Measurements from ENCODE around the gene MAB21L4. TPM values are rescaled to one million over a fixed set of nuclear protein-coding genes. Genes with fewer than 3 reads are reported as not detected.

Gene MAB21L4
- total and polyA plus RNA-seq, 11 donors = 0.10 to 0.75 TPM; not detected in 9

GRCh38 chr2:240906141-240906910 is 10.4 kb upstream of the MAB21L4 start, which contains the start of gene CROCC2:
CROCC2 (plus strand) TSS chr2:240906336; CDS start chr2:240906514, 178 bp downstream.
- Histone ChIP-seq H3K4me3 (no peak within 1 kb of the TSS), H3K27me3 (no peaks in the 10 kb centered on the region), H3K4me1 (peaks cover 0 to 7% (median 0%) of the 10 kb centered on the region in 12 donors), H3K9me3 (peaks cover 0 to 1% (median 0%) of the 10 kb centered on the region in 12 donors), H3K27ac (no peak within 1 kb of the TSS), H3K36me3 (no peaks in the 10 kb centered on the region)
- intact Hi-C loops (cut with DNase I) = no loop called here
- DNase-seq = peak in 1 of 5 donors; percentile 12
- TF ChIP-seq POLR2A (IDR thresholded peaks at IDR 0.05) (no peak), CTCF (IDR thresholded peaks at IDR 0.05) (no peak)
- 72 to 76% (median 74%) methylated on average over 17 to 23 of the region's 23 CpGs for WGBS, 4 donors
- ATAC-seq = no peak

- DNase-seq (peak in 3 of 5 donors; percentile 21 to 54 (median 25)), ATAC-seq (no peak)
- Histone ChIP-seq H3K9me3 (peaks cover 0 to 8% (median 0%) of the 10 kb centered on the region in 12 donors), H3K27ac (no peak overlapping the region), H3K4me3 (no peak overlapping the region), H3K36me3 (no peaks in the 10 kb centered on the region), H3K4me1 (peaks cover 0 to 7% (median 0%) of the 10 kb centered on the region in 12 donors), H3K27me3 (no peaks in the 10 kb centered on the region)
- WGBS, 4 donors = 76 to 94% (median 80%) methylated on average over 11 to 13 of the region's 13 CpGs
- intact Hi-C loops (cut with DNase I) = no loop called here
- no peak for TF ChIP-seq POLR2A (IDR thresholded peaks at IDR 0.05)
Measured at GRCh38 chr2:240905176-240905781, 9.3 kb upstream of the MAB21L4 start.

GRCh38 chr2:240904216-240905175 is 8.5 kb upstream of the MAB21L4 start:
- Histone ChIP-seq H3K4me3 (no peak overlapping the region), H3K4me1 (peaks cover 0 to 7% (median under 1%) of the 10 kb centered on the region in 12 donors), H3K36me3 (no peaks in the 10 kb centered on the region), H3K27me3 (no peaks in the 10 kb centered on the region), H3K27ac (no peak overlapping the region), H3K9me3 (peaks cover 0 to 8% (median 0%) of the 10 kb centered on the region in 12 donors)
- no peak for TF ChIP-seq CTCF (IDR thresholded peaks at IDR 0.05)
- no peak for TF ChIP-seq POLR2A (IDR thresholded peaks at IDR 0.05)
- 75 to 82% (median 79%) methylated on average over 13 to 19 of the region's 19 CpGs for WGBS, 4 donors
- ATAC-seq = peak in 1 of 4 donors; percentile 16
- intact Hi-C loops (cut with DNase I) = no loop called here
- peak in 3 of 5 donors; percentile 19 to 60 (median 23) for DNase-seq
